ENCODE measurements around the gene TMIGD2. TPM values are rescaled to one million over a fixed set of nuclear protein-coding genes. Genes with fewer than 3 reads are reported as not detected.
A peak's percentile ranks its signal among the peaks of the same experiment; 100 is the strongest.
"Not testable (repeated sequence)": the region's sequence is repeated elsewhere in the genome, so short reads cannot be mapped to it uniquely, and the experiment has no call there.

Gene TMIGD2
- total RNA-seq, 2 donors from 2014 or later: 4.6 to 5.1 TPM

DNA sequence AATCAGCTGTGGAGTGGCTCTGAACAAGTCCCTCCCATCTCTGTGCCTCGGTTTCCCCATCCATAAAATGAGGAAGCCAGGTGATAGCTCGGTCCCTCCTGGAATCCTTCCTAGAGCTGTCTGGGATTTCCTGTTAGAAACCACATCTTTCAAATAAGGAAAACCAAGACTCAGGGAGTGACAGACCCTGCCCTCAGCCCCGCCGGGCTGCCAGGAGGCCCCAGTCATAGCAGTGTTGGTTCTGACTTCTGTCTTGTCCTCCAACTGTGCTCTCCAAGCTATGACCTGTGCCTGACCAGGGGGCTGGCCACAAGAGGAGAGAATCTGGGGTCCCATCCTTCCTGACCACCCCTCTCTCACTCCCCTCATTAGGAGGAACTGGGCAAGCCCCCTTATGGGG, 24.2 kb downstream of the TMIGD2 start:
- peaks cover 6 to 14% of the 10 kb centered on the region in 2 donors for H3K27me3 Mint-ChIP-seq
- H3K27ac Mint-ChIP-seq: no peak overlapping the region
- ATAC-seq (no peak), DNase-seq (ENCODE audit: low spot score) (no peak)
- H3K9me3 Mint-ChIP-seq: no peaks in the 10 kb centered on the region
- H3K4me3 Mint-ChIP-seq: no peak overlapping the region
- H3K4me1 Mint-ChIP-seq (ENCODE audit: low read depth in 2 of 2): peaks cover 0 to 6% of the 10 kb centered on the region in 2 donors
- H3K36me3 Mint-ChIP-seq: no peaks in the 10 kb centered on the region

DNA sequence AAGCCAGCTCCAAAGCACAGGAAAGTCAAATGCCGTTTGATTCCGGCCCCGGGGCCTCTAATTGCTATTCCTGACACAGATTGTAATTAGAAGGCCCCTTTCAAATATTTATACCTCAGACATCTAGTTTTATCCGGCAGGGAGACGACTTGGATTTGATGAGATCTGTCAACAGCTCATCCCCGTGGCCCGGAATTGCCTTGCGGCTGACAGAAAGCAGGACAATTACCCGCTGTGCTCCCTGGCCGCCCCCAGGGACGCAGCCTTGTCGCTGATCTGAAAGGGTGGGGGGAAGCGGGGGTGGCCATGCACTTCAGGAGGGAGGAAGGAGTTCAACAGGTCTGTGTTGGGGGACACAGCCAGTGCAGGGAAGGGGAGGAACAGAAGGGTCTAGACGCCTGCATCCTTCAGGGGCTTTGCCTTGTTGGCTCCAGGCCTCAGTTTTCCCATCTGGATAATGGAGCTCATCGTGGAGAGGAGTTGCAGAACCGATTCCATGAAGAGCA, 24.9 kb downstream of the TMIGD2 start:
- no peak overlapping the region for H3K4me3 Mint-ChIP-seq
- peaks cover 6 to 14% of the 10 kb centered on the region in 2 donors for H3K27me3 Mint-ChIP-seq
- H3K9me3 Mint-ChIP-seq: no peaks in the 10 kb centered on the region
- peaks cover 0 to 6% of the 10 kb centered on the region in 2 donors for H3K4me1 Mint-ChIP-seq (ENCODE audit: low read depth in 2 of 2)
- no peak for ATAC-seq
- DNase-seq (ENCODE audit: low spot score): no peak
- H3K36me3 Mint-ChIP-seq: no peaks in the 10 kb centered on the region
- H3K27ac Mint-ChIP-seq: no peak overlapping the region

DNA sequence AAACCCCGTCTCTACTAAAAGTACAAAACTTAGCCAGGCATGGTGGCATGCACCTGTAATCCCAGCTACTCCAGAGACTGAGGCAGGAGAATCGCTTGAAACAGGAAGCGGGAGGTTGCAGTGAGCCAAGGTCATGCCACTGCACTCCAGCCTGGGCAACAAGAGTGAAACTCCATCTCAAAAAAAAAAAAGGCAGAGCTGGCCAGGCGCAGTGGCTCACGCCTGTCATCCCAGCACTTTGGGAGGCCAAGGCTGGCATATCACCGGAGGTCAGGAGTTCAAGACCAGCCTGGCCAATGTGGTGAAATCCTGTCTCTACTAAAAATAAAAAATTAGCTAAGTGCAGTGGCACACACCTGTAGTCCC, 27.9 kb downstream of the TMIGD2 start:
- not testable (repeated sequence) for H3K4me1 Mint-ChIP-seq (ENCODE audit: low read depth in 2 of 2); H3K36me3 Mint-ChIP-seq; H3K27ac Mint-ChIP-seq; H3K4me3 Mint-ChIP-seq; DNase-seq (ENCODE audit: low spot score); H3K9me3 Mint-ChIP-seq; ATAC-seq; H3K27me3 Mint-ChIP-seq

DNA sequence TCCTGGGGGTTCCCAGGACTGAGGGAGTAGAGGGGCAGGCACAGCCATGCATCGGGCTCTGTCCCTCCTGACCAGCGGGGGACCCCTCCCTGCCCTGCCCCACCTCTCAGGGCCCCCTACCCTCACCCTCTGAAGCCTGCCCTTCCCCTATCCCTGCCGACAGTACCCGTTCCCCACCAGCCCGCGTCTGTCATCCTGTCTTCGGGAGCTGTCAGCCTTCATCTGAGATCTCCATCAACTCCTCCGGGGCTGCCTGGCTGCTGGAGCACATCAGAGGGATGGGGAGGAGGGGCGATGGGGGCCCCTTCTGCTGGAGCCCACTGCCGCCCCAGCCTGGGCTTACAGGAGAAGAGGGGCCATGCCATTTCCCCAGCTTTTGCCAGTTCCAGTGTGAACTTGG, 29.3 kb downstream of the TMIGD2 start:
- H3K4me1 Mint-ChIP-seq (ENCODE audit: low read depth in 2 of 2): peaks cover 0 to 2% of the 10 kb centered on the region in 2 donors
- no peaks in the 10 kb centered on the region for H3K27me3 Mint-ChIP-seq
- H3K36me3 Mint-ChIP-seq: no peaks in the 10 kb centered on the region
- ATAC-seq (peak in 1 of 2 donors; percentile 17), DNase-seq (ENCODE audit: low spot score) (no peak)
- no peaks in the 10 kb centered on the region for H3K9me3 Mint-ChIP-seq
- H3K4me3 Mint-ChIP-seq: no peak overlapping the region
- H3K27ac Mint-ChIP-seq: no peak overlapping the region

DNA sequence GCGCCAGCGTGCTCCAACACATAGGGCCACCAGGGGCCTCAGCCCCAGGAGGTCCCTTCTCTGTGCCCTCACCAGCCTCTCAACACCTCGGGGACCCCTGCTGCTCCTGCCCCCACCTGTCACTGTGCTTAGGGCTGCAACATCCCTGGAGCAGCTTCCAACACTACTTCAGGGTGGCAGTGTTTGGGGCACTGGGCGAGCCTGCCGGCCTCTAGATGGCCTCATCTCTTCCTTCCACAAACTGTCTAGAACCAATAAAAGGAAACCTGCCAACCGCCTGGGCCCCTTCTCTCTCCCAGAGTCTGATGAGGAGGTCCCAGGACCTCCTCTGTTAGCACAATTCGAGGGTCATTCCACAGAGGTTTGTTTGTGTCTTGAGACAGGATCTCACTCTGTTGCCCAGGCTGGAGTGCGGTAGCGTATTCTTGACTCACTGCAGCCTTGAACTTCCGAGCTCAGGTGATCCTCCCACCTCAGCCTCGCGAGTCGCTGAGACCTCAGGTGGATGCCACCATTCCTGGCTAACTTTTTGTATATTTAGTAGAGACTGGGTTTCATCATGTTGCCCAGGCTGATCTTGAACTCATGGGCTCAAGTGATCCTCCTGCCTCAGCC, 33.3 kb downstream of the TMIGD2 start:
- no peaks in the 10 kb centered on the region for H3K27me3 Mint-ChIP-seq
- ATAC-seq: no peak
- peaks cover 23 to 26% of the 10 kb centered on the region in 2 donors for H3K4me1 Mint-ChIP-seq (ENCODE audit: low read depth in 2 of 2)
- no peaks in the 10 kb centered on the region for H3K9me3 Mint-ChIP-seq
- H3K36me3 Mint-ChIP-seq: peaks cover 11% of the 10 kb centered on the region
- no peak overlapping the region for H3K4me3 Mint-ChIP-seq
- DNase-seq (ENCODE audit: low spot score): no peak
- H3K27ac Mint-ChIP-seq: no peak overlapping the region

DNA sequence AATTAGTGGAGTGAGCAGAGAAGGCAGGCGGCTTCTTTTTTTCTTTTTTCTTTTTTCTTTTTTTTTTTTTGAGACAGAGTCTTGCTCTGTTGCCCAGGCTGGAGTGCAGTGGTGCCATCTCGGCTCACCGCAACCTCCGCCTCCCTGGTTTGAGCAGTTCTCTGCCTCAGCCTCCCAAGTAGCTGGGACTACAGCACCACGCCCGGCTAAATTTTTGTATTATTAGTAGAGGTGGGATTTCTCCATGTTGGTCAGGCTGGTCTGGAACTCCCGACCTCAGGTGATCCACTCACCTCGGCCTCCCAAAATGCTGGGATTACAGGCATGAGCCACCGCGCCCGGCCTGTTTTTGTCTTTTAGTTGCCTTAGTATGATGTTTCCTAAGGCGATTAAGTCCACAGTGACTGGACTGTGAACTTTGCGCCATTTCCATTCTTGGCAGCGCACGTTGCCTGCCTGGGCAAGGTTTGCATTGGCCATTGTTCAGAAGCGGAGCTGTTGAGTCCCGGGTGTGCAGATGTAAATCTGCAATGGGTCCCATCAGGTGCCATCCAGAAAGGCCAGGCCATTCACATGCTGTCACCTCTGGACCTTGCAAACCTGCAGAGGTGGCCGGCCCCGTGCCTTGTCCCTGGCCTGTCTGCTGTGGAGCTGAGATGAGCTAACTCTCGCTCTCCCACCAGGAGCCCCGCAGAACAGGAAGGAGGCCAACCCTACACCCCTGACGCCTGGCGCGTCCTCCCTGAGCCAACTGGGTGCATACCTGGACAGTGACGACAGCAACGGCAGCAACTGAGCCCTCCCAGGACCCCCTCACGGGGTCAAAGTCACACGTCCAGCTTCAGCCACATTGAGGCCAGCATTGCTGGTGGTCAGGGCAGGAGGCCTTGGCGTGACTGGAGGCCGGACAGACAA, 34.0 kb downstream of the TMIGD2 start:
- ATAC-seq: no peak
- DNase-seq (ENCODE audit: low spot score): no peak
- no peaks in the 10 kb centered on the region for H3K9me3 Mint-ChIP-seq
- H3K36me3 Mint-ChIP-seq: peaks cover 11% of the 10 kb centered on the region
- H3K4me1 Mint-ChIP-seq (ENCODE audit: low read depth in 2 of 2): peaks cover 23 to 26% of the 10 kb centered on the region in 2 donors
- H3K4me3 Mint-ChIP-seq: no peak overlapping the region
- peak overlapping the region in 1 of 2 donors; percentile 87 for H3K27ac Mint-ChIP-seq
- H3K27me3 Mint-ChIP-seq: no peaks in the 10 kb centered on the region

DNA sequence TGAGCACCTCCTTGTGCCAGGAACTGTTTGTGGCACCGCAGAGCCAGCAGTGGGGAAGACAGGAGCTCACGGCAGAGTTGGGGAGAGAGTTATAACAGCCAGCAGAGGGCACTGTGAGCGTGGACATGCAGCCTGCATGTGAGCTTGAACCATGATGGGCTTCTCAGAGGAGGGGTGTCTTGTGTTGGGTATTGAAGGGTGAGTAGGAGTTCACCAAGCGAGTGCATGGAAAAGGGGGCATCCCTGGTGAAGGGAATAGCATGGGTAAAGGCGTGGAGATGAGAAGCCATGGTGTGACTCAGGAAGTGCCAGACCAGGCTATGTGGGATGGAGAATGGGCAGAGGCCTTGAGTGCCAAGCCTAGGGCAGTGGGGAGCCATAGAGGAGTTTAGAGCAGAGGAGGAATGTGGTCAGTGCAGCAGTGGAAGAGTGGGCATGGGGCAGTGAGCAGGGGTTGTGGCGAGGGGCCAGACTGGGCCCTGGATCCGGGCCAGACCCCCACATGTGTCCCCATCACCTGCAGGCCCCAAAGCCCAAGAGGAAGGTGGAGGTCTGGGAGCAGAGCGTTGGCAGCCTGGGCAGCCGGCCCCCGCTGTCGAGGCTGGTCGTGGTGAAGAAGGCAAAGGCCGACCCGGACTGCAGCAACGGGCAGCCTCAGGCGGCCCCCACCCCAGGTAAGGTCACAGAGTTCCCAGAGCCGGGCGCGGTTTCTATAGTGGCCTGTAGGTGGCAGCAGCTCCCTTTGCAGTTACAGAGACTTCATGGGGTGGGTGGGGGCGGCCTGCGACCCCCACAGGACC, 34.9 kb downstream of the TMIGD2 start:
- Mint-ChIP-seq H3K27ac (peak overlapping the region; percentile 87 to 88), H3K4me1 (ENCODE audit: low read depth in 2 of 2) (peaks cover 23 to 26% of the 10 kb centered on the region in 2 donors), H3K27me3 (no peaks in the 10 kb centered on the region), H3K4me3 (no peak overlapping the region), H3K36me3 (peaks cover 11% of the 10 kb centered on the region), H3K9me3 (no peaks in the 10 kb centered on the region)
- no peak for DNase-seq (ENCODE audit: low spot score)
- ATAC-seq: peak; percentile 56 to 66

DNA sequence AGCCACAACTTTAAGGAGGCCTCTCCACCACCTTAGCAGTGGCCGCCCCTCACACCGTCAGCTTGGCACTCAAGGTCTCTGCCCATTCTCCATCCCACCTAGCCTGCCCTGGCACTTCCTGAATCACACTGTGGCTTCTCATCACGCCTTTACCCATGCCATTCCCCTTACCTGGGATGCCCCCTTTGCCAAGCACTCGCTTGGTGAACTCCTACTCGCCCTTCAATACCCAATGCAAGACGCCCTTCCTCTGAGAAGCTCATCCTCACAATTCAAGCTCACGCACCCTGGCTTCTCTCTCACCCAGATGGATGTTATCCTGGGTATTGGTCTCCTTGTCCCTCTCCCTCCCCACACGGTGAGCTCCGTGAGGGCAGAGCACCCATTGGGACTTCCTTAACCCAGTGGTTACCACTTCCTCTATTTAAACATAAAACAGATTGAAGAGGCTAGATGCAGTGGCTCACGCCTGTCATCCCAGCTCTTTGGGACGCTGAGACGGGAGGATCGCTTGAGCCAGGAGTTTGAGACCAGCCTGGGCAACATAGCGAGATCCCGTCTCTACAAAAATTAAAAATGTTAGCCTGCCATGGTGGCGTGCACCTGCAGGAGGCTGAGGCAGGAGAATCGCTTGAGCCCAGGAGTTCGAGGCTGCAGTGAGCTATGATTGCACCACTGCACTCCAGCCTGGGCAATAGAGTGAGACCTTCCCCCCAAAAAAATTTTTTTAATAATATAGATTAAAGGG, 35.8 kb downstream of the TMIGD2 start:
- Mint-ChIP-seq H3K36me3 (peaks cover 11% of the 10 kb centered on the region), H3K27me3 (no peaks in the 10 kb centered on the region), H3K4me1 (ENCODE audit: low read depth in 2 of 2) (peaks cover 23 to 26% of the 10 kb centered on the region in 2 donors), H3K27ac (peak overlapping the region; percentile 87 to 88), H3K9me3 (no peaks in the 10 kb centered on the region), H3K4me3 (peak overlapping the region; percentile 38)
- ATAC-seq (no peak), DNase-seq (ENCODE audit: low spot score) (no peak)

DNA sequence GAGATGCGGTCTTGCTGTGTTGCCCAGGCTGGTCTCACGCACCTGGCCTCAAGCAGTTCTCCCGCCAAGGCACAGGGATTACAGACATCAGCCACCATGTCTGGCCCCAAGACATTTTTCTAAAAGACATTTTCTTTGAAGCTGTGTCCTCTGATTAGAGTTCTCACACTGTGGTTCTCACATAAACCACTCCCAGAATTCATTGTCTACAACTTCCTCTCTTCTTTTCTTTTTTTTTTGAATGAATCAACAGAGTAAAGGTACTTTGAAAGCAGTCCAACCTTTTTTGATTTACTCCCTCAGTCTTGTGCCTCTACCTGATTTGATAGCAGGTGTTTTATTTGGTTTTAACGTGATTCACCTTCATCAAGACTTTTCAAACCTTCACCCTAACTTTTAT, 37.4 kb downstream of the TMIGD2 start:
- H3K36me3 Mint-ChIP-seq: peaks cover 11% of the 10 kb centered on the region
- no peaks in the 10 kb centered on the region for H3K9me3 Mint-ChIP-seq
- H3K27me3 Mint-ChIP-seq: no peaks in the 10 kb centered on the region
- no peak for DNase-seq (ENCODE audit: low spot score)
- ATAC-seq: peak; percentile 66 to 68
- H3K4me3 Mint-ChIP-seq: peak overlapping the region; percentile 84
- H3K4me1 Mint-ChIP-seq (ENCODE audit: low read depth in 2 of 2): peaks cover 23 to 29% of the 10 kb centered on the region in 2 donors
- H3K27ac Mint-ChIP-seq: peak overlapping the region; percentile 87 to 88

DNA sequence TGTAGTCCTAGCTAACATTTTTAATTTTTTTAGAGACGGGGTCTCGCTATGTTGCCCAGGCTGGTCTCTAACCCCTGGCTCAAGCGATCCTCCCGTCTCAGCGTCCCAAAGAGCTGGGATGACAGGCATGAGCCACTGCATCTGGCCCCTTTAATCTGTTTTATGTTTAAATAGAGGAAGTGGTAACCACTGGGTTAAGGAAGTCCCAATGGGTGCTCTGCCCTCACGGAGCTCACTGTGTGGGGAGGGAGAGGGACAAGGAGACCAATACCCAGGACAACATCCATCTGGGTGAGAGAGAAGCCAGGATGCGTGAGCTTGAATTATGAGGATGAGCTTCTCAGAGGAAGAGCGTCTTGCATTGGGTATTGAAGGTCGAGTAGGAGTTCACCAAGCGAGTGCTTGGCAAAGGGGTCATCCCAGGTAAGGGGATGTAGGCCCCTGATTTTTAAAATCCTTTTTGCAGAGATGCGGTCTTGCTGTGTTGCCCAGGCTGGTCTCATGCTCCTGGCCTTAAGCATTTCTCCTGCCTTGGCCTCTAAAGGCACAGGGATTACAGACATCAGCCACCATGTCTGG, 41.5 kb downstream of the TMIGD2 start:
- Mint-ChIP-seq H3K36me3 (no peaks in the 10 kb centered on the region), H3K9me3 (no peaks in the 10 kb centered on the region), H3K4me3 (no peak overlapping the region), H3K27me3 (no peaks in the 10 kb centered on the region), H3K4me1 (ENCODE audit: low read depth in 2 of 2) (peaks cover 8 to 14% of the 10 kb centered on the region in 2 donors), H3K27ac (peak overlapping the region in 1 of 2 donors; percentile 39)
- DNase-seq (ENCODE audit: low spot score) (no peak), ATAC-seq (no peak)

DNA sequence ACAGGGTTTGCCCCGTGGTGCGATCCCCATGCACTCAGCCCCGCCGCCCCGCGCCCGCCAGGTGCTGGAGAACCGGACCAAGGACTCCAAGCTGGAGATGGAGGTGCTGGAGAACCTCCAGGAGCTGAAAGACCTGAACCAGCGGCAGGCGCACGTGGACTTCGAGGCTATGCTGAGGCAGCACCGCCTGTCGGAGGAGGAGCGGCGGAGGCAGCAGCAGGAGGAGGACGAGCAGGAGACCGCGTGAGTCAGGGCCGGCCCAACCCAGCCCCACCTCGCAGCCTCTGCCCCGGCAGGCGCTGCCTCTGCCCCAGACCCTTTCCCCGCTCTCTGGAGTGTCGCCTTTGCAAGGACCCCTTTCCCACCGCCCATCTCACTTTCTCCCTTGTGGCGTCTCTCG, 44.0 kb downstream of the TMIGD2 start:
- DNase-seq (ENCODE audit: low spot score): no peak
- Mint-ChIP-seq H3K36me3 (peaks cover 12% of the 10 kb centered on the region), H3K9me3 (no peaks in the 10 kb centered on the region), H3K4me3 (no peak overlapping the region), H3K4me1 (ENCODE audit: low read depth in 2 of 2) (peaks cover 6 to 14% of the 10 kb centered on the region in 2 donors), H3K27ac (no peak overlapping the region), H3K27me3 (no peaks in the 10 kb centered on the region)
- peak in 1 of 2 donors; percentile 55 for ATAC-seq

DNA sequence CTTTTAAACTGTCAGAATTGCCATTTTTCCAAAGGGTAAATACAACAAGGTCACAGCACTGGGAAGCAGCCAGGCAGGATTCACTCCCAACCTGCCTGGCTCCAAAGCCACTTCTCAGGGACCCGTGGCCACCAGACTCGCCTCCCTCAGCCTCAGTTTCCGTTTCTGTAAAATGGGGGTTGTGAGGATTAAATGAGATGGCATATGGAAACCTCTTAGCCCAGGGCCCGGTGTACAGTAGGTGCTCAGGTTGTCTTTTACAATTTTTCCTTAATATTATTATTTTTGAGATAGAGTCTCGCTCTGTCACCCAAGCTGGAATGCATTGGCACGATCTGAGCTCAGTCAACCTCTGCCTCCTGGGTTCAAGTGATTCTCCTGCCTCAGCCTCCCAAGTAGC, 45.2 kb downstream of the TMIGD2 start:
- Mint-ChIP-seq H3K4me3 (no peak overlapping the region), H3K36me3 (peaks cover 12% of the 10 kb centered on the region), H3K4me1 (ENCODE audit: low read depth in 2 of 2) (peaks cover 6 to 14% of the 10 kb centered on the region in 2 donors), H3K9me3 (no peaks in the 10 kb centered on the region), H3K27me3 (no peaks in the 10 kb centered on the region), H3K27ac (no peak overlapping the region)
- no peak for DNase-seq (ENCODE audit: low spot score)
- ATAC-seq: no peak

DNA sequence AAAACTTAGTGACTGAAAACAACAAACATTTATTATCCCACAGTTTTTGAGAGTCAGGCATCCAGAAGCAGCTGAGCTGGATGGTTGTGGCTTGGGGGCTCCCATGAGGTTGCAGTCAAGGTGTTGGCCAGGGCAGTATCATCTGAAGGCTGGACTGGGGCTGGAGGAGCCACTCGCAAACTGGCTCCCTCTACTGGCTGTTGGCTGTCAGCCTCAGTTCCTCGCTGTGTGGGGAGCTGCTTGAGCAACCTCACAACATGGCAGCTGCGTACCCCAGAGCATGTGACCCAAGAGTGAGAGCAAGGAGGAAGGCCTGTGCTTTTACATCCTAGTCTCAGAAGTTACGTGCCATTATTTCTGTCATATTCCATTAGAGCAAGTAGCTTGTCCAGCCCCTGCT, 45.6 kb downstream of the TMIGD2 start:
- DNase-seq (ENCODE audit: low spot score): no peak
- no peak for ATAC-seq
- no peaks in the 10 kb centered on the region for H3K27me3 Mint-ChIP-seq
- H3K36me3 Mint-ChIP-seq: peaks cover 12% of the 10 kb centered on the region
- no peak overlapping the region for H3K27ac Mint-ChIP-seq
- peaks cover 6 to 14% of the 10 kb centered on the region in 2 donors for H3K4me1 Mint-ChIP-seq (ENCODE audit: low read depth in 2 of 2)
- H3K9me3 Mint-ChIP-seq: no peaks in the 10 kb centered on the region
- H3K4me3 Mint-ChIP-seq: no peak overlapping the region
